Stimulated activated CD4-positive, alpha-beta T cell treated with anti-CD3 and anti-CD28 coated beads, Interleukin-15, amount 100 ng/mL, for 48 hours (primary cell): ENCODE results near the gene DNAJB6.
"Not testable (repeated sequence)": the region's sequence is repeated elsewhere in the genome, so short reads cannot be mapped to it uniquely, and the experiment has no call there.

ENCODE experiments used
- DNase-seq, 2 donors: peaks; one replicate each; pipeline ENCODE4 v3.0.0-alpha.2; 2020; ENCODE audit warnings: low read depth in 2 of 2

Gene DNAJB6

GRCh38 chr7:157323401-157323800, 13.4 kb upstream of the DNAJB6 start:
- DNase-seq: no peak

GRCh38 chr7:157329447-157329846, 7.4 kb upstream of the DNAJB6 start:
- no peak for DNase-seq

DNA sequence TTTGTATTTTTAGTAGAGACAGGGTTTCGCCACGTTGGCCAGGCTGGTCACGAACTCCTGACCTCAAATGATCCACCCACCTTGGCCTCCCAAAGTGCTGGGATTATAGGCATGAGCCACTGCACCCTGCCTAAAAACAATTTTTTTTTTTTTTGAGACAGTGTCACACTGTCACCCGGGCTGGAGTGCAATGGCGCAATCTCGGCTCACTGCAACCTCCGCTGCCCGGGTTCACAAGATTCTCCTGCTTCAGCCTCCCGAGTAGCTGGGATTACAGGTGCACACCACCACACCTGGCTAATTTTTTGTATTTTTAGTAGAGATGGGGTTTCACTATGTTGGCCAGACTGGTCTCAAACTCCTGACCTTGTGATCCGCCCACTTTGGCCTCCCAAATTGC, 6.2 kb upstream of the DNAJB6 start:
- DNase-seq: not testable (repeated sequence)

DNA sequence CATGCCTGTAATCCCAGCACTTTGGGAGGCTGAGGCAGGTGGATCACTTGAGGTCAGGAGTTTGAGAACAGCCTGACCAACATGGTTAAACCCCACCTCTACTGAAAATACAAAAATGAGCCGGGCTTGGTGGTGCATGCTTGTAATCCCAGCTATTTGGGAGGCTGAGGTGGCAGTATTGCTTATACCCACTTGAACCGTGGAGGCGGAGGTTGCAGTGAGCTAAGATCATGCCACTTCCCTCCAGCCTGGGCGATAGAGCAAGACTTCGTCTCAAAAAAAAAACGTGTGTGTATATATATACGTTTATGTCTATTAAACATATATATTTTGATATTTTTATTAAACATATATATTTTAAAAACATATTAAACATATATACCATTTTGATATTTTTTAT, 5.8 kb upstream of the DNAJB6 start:
- not testable (repeated sequence) for DNase-seq

DNA sequence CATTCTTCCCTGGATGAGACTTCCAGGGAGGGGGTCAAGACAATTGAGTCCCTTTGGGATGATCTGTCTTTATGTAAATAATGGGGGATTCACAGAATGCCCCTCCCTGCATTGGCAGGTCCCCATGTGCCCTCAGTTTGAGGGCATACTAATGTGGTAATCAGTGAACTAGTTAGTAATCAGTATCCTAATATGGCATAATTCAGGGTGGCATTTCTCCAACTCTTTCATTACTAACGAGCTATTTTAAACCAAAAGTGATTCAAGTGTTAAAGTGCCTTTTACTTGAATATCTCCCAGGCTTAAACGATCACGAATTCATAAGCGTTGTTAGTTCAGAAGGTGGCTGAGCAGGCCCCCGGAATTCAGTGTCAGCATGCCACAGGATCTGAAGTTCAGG, 1.6 kb upstream of the DNAJB6 start:
- DNase-seq: no peak

DNA sequence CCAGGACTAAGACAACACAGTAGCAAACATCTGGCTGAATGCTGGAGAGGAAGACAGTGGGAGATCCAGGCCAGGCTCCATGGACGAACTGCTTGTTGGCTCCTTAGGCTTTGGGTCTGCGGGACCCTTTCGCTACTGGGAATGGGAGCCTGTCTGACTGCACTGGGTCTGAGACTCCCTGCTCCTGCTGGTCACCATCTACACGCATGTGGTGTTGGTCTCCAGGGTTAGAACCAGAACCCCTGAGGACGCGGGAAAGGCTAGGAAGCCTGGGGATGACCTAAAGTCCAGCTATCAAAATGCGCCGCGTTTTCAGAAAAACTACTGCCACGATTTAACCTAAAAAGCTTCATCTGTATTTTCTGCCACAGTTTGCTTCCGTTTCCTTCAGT, 817 bp upstream of the DNAJB6 start:
- DNase-seq: no peak

- DNase-seq: peak; percentile 36 to 67
Measured at GRCh38 chr7:157337316-157338149, 729 bp downstream of the DNAJB6 start.

DNA sequence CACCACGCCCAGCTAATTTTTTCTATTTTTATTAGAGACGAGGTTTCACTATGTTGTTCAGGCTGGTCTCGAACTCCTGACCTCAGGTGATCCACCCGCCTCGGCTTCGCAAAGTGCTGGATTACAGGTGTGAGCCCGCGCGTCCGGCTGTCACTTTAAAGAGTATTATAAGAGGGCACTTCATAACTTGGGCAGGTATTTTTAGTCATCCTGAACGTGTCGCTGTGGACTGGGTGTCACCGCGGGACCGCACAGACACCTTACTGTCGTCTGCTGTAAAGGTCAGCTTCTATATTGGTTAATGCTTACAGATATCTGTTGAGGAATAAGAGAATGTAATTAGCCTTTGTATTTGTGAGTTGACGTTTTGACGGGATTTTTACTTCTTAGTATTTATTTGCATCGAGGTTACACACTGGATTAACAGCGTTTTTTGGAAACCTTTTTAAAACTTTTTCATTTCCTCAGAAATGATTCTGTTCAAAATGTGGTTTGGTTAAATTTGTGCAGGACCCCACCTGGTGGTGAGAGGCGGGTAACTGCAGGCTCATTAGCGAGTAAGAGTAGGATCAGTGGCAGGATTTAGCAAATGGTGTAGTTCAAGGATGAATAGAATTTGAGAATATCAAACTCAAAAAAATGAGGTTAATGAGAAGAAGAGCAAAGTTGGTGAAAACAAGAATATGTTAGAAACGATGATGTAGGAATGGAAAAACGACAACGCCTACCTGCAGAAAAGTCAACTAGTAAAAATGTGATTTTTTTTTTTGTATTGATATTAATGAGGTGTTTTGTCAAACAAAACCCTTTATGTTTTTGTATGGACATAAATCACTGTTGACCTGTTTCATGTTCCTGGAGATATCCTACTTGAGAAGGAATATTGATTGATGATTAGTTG, 3.2 kb downstream of the DNAJB6 start:
- DNase-seq: peak; percentile 39 to 55

DNA sequence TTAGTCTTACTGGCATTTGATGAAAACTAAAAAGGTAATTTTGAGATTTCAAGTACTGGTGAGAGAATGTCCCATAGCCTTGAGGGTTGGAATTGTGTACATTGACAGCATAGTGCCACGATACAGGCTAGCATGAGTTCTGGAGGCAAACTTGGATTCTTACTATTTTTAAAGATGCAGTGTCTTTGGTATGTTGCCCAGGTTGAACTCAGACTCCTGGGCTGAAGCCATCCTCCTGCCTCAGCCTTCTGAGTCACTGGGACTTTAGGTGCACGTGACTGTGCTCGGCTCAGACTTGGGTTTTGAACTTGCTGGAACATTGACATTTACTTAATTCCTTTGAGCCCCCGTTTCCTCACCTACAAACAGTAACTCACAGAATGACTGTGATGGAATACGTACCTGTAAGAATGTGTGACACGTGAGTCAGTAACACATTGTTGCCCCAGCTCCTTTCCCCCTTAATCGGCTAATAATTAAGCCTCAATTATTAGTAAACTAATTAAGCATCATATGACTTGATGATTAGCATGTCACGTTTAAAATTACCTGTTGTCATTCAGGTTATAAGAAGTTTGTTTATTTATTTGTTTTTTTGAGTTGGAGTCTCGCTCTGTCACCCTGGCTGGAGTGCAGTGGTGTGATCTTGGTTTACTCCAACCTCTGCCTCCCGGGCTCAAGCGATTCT, 10.6 kb downstream of the DNAJB6 start:
- DNase-seq: no peak

- no peak for DNase-seq
Measured at GRCh38 chr7:157348548-157348947, 11.7 kb downstream of the DNAJB6 start.

DNA sequence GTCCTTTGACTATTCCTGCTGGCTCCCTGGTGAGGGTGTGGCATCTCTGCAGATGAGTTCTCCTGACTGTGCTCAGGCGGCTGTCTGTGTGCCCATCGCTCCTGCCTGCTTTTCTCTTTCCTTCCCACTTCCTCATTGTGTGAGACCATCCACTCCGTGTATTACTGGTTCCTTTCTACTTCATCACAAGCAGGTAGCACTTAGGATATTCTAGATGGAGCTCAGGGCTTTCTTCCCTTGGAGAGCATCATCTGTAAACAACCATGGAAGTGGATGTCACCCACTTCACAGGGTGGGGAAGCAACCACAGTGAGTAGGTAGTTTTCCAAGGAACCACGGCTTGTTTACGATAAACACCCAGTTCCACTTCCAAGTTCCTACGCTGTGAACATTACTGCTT, 15.7 kb downstream of the DNAJB6 start:
- no peak for DNase-seq

- DNase-seq: no peak
Measured at GRCh38 chr7:157355784-157356511, 19.1 kb downstream of the DNAJB6 start.

- DNase-seq: no peak
Measured at GRCh38 chr7:157357129-157358040, 20.6 kb downstream of the DNAJB6 start.

- DNase-seq: no peak
Measured at GRCh38 chr7:157358041-157358752, 21.4 kb downstream of the DNAJB6 start.

DNA sequence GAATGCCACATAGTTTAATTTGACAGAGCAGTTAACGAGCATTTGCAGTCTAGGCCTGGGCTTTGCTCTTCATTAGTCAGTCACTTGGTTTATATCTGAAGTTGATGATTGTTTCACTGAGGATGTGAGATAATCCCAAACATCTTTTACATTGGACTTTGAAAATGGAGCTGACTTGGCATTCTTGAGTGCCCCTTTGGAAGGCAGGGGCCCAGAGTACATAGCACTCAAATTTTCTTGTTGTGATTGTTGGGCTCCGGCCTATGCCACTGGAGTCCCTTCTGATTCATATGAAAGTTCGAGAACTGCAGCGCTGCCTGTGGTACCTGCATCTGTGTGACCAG, 21.9 kb downstream of the DNAJB6 start:
- DNase-seq: no peak

DNA sequence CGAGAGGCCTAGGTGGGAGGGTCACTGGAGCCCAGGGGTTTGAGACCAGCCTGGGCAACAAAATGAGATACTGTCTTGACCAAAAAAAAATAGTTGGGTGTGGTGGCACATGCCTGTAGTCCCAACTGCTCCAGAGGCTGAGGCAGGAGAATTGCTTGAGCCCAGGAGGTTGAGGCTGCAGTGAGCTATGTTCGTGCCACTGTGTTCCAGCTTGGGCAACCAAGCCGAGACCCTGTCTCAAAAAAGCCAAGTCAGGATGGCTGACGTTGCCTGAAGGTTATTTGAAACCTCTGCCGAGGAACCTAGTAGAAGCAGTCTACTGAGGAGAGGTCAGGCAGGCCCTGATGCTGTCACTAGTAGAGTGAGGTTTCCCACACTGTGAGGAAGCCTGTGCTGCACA, 22.8 kb downstream of the DNAJB6 start:
- DNase-seq: no peak

- DNase-seq: no peak
Measured at GRCh38 chr7:157360483-157361025, 23.8 kb downstream of the DNAJB6 start.

GRCh38 chr7:157361537-157361936, 24.7 kb downstream of the DNAJB6 start:
- DNase-seq: no peak

GRCh38 chr7:157362729-157363128, 25.9 kb downstream of the DNAJB6 start:
- DNase-seq: no peak

GRCh38 chr7:157366722-157367121, 29.9 kb downstream of the DNAJB6 start:
- DNase-seq: no peak
